GM18951 (cell line): ENCODE measurements around the gene DPP6.

Source experiments
- POLR2A ChIP-seq: IDR thresholded peaks from 4 replicates; pipeline ENCODE4 v1.6.1; 2011; ENCODE audit warnings: mild to moderate bottlenecking; ENCODE audit not compliant: insufficient read length, insufficient read depth; ENCODE audit errors: extremely low read depth
- in situ Hi-C: fragments of 300-500 bp; cut with MboI; formaldehyde crosslinking; loops from one replicate; pipeline ENCODE4 v1.12.0; 2022; ENCODE audit warnings: low sequenced_read_pairs, mixed read lengths, inconsistent platforms; ENCODE audit not compliant: unreplicated experiment

The DPP6 gene

GRCh38 chr7:154880513-154880912 lies 828.3 kb downstream of the DPP6 start:
- TF ChIP-seq POLR2A = no peak
- in situ Hi-C loops = no loop called here

- in situ Hi-C loops = no loop called here
- no peak for TF ChIP-seq POLR2A
Measured at GRCh38 chr7:154881026-154881425, 828.8 kb downstream of the DPP6 start.

- in situ Hi-C loops = no loop called here
- TF ChIP-seq POLR2A = no peak
Measured at GRCh38 chr7:154881526-154881925, 829.3 kb downstream of the DPP6 start.

- in situ Hi-C loops = no loop called here
- TF ChIP-seq POLR2A = no peak
Measured at GRCh38 chr7:154882931-154883474, 830.8 kb downstream of the DPP6 start.

- in situ Hi-C loops = no loop called here
- no peak for TF ChIP-seq POLR2A
Measured at GRCh38 chr7:154884348-154884920, 832.2 kb downstream of the DPP6 start.

GRCh38 chr7:154886591-154886990 lies 834.4 kb downstream of the DPP6 start:
- in situ Hi-C loops = no loop called here
- TF ChIP-seq POLR2A = no peak

- in situ Hi-C loops = no loop called here
- TF ChIP-seq POLR2A = no peak
Measured at GRCh38 chr7:154888690-154889089, 836.5 kb downstream of the DPP6 start.

GRCh38 chr7:154892459-154892858 lies 840.3 kb downstream of the DPP6 start:
- no peak for TF ChIP-seq POLR2A
- in situ Hi-C loops = no loop called here

- no peak for TF ChIP-seq POLR2A
- in situ Hi-C loops = no loop called here
Measured at GRCh38 chr7:154896076-154896475, 843.9 kb downstream of the DPP6 start.

GRCh38 chr7:154898973-154899855 lies 847.0 kb downstream of the DPP6 start:
- no peak for TF ChIP-seq POLR2A
- in situ Hi-C loops = no loop called here

GRCh38 chr7:154899862-154900261 lies 847.7 kb downstream of the DPP6 start:
- in situ Hi-C loops = no loop called here
- TF ChIP-seq POLR2A = no peak

GRCh38 chr7:154902600-154903082 lies 850.4 kb downstream of the DPP6 start:
- in situ Hi-C loops = no loop called here
- no peak for TF ChIP-seq POLR2A

GRCh38 chr7:154903083-154903731 lies 851.0 kb downstream of the DPP6 start:
- TF ChIP-seq POLR2A = no peak
- in situ Hi-C loops = no loop called here

GRCh38 chr7:154905146-154905545 lies 852.9 kb downstream of the DPP6 start:
- in situ Hi-C loops = no loop called here
- TF ChIP-seq POLR2A = no peak

GRCh38 chr7:154905615-154906014 lies 853.4 kb downstream of the DPP6 start:
- no peak for TF ChIP-seq POLR2A
- in situ Hi-C loops = no loop called here
